ENCODE measurements around the gene SLC6A14. TPM values are rescaled to one million over a fixed set of nuclear protein-coding genes. Genes with fewer than 3 reads are reported as not detected.

The SLC6A14 gene
- total RNA-seq (2014; rRNA removed; shearing (Covaris generic)): not detected in 2 replicates
- polyA plus RNA-seq (2016; fragmentation: Nextera tagmentation; extraction: Ambion mirVana): not detected in 2 replicates

DNA sequence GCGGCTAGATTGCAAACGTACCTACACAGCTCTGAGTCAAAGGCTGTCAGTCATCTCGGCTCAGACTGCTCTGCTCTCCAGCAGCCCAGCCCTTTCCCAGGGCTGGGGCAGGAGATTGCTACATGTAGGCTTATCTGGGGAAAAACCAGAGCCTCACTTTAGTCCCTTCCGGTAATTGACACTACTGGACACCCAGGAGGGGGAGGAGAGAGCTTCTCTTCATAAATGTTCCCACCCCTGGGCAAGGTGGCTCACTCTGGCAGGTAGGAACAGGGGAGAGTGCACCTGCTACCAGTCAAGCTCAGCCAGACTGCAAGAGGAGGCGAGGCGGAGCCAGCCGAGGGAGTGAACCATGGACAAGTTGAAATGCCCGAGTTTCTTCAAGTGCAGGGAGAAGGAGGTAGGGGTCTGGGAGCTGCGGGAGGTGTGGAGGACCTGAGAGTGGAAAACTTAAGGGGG, at the start of gene SLC6A14:
Gene SLC6A14, plus strand, starts transcription at position 249 of the 459 bp plus-strand sequence. Its CDS starts 104 bp downstream, at position 353.
- Histone ChIP-seq H3K4me1 (ENCODE audit: insufficient read depth) (no peaks in the 10 kb centered on the region), H3K79me2 (ENCODE audit: insufficient read depth) (no peaks in the 10 kb centered on the region), H3K9me2 (ENCODE audit: insufficient read depth) (no peaks in the 10 kb centered on the region), H3K9me3 (ENCODE audit: low read depth) (no peaks in the 10 kb centered on the region), H3K4me2 (ENCODE audit: unreplicated experiment) (no peak within 1 kb of the TSS), H3K4me3 (no peak within 1 kb of the TSS), H3K9ac (no peak within 1 kb of the TSS), H3F3A (ENCODE audit: insufficient read depth) (no peaks in the 10 kb centered on the region), H3K36me3 (ENCODE audit: low read depth) (no peaks in the 10 kb centered on the region), H2AFZ (no peak within 1 kb of the TSS), H3K27ac (no peak within 1 kb of the TSS), H4K20me1 (ENCODE audit: insufficient read depth) (no peaks in the 10 kb centered on the region), H3K27me3 (replicated peaks; ENCODE audit: insufficient read depth) (no peaks in the 10 kb centered on the region)
- in situ Hi-C loops (cut with MboI): no loop called here
- TF ChIP-seq EZH2phosphoT487 (IDR thresholded peaks at IDR 0.05; ENCODE audit: insufficient read depth, low read depth) (no peak), EZH2 (IDR thresholded peaks at IDR 0.05; ENCODE audit: insufficient read depth, poor library complexity, severe bottlenecking) (no peak)
- no peak for DNase-seq
- 65 to 68% methylated on average over 6 of the region's 9 CpGs for WGBS, 2 experiments (ENCODE audit: low coverage in 1 of 2, low lambda C conversion rate in 2 of 2, missing lambda C conversion rate in 2 of 2)

DNA sequence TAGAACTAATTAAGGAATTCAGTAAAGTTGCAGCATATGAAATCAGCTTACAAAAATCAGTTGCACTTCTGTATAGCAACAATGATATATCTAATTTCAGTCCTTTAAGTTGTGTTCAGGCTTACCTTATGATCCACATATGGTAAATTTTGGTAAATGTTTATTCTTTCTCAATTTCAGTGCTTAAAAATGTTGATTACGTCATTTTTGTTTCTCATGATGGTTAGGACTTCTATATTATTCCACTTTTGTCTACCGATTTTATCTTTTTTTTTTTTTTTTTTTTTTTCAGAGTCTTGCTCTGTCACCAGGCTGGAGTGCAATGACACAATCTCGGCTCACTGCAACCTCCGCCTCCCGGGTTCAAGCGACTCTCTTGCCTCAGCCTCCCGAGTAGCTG, 40.7 kb upstream of the SLC6A14 start:
- WGBS, 2 experiments (ENCODE audit: low coverage in 1 of 2, low lambda C conversion rate in 2 of 2, missing lambda C conversion rate in 2 of 2): 74 to 77% methylated on average over 2 to 7 of the region's 7 CpGs
- Histone ChIP-seq H4K20me1 (ENCODE audit: insufficient read depth) (no peaks in the 10 kb centered on the region), H2AFZ (no peak overlapping the region), H3K4me3 (no peak overlapping the region), H3K4me1 (ENCODE audit: insufficient read depth) (no peaks in the 10 kb centered on the region), H3K27ac (no peak overlapping the region), H3K4me2 (ENCODE audit: unreplicated experiment) (no peak overlapping the region), H3K9me2 (ENCODE audit: insufficient read depth) (no peaks in the 10 kb centered on the region), H3K9me3 (ENCODE audit: low read depth) (no peaks in the 10 kb centered on the region), H3F3A (ENCODE audit: insufficient read depth) (no peaks in the 10 kb centered on the region), H3K9ac (no peak overlapping the region), H3K79me2 (ENCODE audit: insufficient read depth) (no peaks in the 10 kb centered on the region), H3K27me3 (replicated peaks; ENCODE audit: insufficient read depth) (no peaks in the 10 kb centered on the region), H3K36me3 (ENCODE audit: low read depth) (no peaks in the 10 kb centered on the region)
- TF ChIP-seq EZH2 (IDR thresholded peaks at IDR 0.05; ENCODE audit: insufficient read depth, poor library complexity, severe bottlenecking) (no peak), EZH2phosphoT487 (IDR thresholded peaks at IDR 0.05; ENCODE audit: insufficient read depth, low read depth) (no peak)
- no peak for DNase-seq
- in situ Hi-C loops (cut with MboI): no loop called here

- H3K4me3 ChIP-seq: no peak overlapping the region
- in situ Hi-C loops (cut with MboI): no loop called here
- H3K4me2 ChIP-seq (ENCODE audit: unreplicated experiment): no peak overlapping the region
Measured at GRCh38 chrX:116399681-116400080, 36.7 kb upstream of the SLC6A14 start.

GRCh38 chrX:116409219-116409618, 27.2 kb upstream of the SLC6A14 start:
- Histone ChIP-seq H3F3A (ENCODE audit: insufficient read depth) (no peaks in the 10 kb centered on the region), H3K4me3 (no peak overlapping the region), H3K9me3 (ENCODE audit: low read depth) (no peaks in the 10 kb centered on the region), H3K9me2 (ENCODE audit: insufficient read depth) (no peaks in the 10 kb centered on the region), H3K9ac (no peak overlapping the region), H4K20me1 (ENCODE audit: insufficient read depth) (no peaks in the 10 kb centered on the region), H3K79me2 (ENCODE audit: insufficient read depth) (no peaks in the 10 kb centered on the region), H2AFZ (no peak overlapping the region), H3K4me2 (ENCODE audit: unreplicated experiment) (no peak overlapping the region), H3K36me3 (ENCODE audit: low read depth) (no peaks in the 10 kb centered on the region), H3K27ac (no peak overlapping the region), H3K27me3 (replicated peaks; ENCODE audit: insufficient read depth) (no peaks in the 10 kb centered on the region), H3K4me1 (ENCODE audit: insufficient read depth) (no peaks in the 10 kb centered on the region)
- no peak for DNase-seq
- TF ChIP-seq EZH2 (IDR thresholded peaks at IDR 0.05; ENCODE audit: insufficient read depth, poor library complexity, severe bottlenecking): no peak
- no peak for TF ChIP-seq EZH2phosphoT487 (IDR thresholded peaks at IDR 0.05; ENCODE audit: insufficient read depth, low read depth)
- in situ Hi-C loops (cut with MboI): no loop called here
- WGBS, 2 experiments (ENCODE audit: low coverage in 1 of 2, low lambda C conversion rate in 2 of 2, missing lambda C conversion rate in 2 of 2): 13 to 21% methylated on average over 2 of the region's 2 CpGs

More at GRCh38 chrX:116399681-116400080, 36.7 kb upstream of the SLC6A14 start:
- H2AFZ ChIP-seq: no peak overlapping the region
- H3K9ac ChIP-seq: no peak overlapping the region
- H3K36me3 ChIP-seq (ENCODE audit: low read depth): no peaks in the 10 kb centered on the region
- DNase-seq: no peak
- no peaks in the 10 kb centered on the region for H3K79me2 ChIP-seq (ENCODE audit: insufficient read depth)
- no peaks in the 10 kb centered on the region for H4K20me1 ChIP-seq (ENCODE audit: insufficient read depth)
- H3F3A ChIP-seq (ENCODE audit: insufficient read depth): no peaks in the 10 kb centered on the region
- no peaks in the 10 kb centered on the region for H3K4me1 ChIP-seq (ENCODE audit: insufficient read depth)
- H3K9me2 ChIP-seq (ENCODE audit: insufficient read depth): no peaks in the 10 kb centered on the region
- H3K27ac ChIP-seq: no peak overlapping the region
- no peaks in the 10 kb centered on the region for H3K27me3 ChIP-seq (replicated peaks; ENCODE audit: insufficient read depth)
- TF ChIP-seq EZH2phosphoT487 (IDR thresholded peaks at IDR 0.05; ENCODE audit: insufficient read depth, low read depth): no peak
- H3K9me3 ChIP-seq (ENCODE audit: low read depth): no peaks in the 10 kb centered on the region

DNA sequence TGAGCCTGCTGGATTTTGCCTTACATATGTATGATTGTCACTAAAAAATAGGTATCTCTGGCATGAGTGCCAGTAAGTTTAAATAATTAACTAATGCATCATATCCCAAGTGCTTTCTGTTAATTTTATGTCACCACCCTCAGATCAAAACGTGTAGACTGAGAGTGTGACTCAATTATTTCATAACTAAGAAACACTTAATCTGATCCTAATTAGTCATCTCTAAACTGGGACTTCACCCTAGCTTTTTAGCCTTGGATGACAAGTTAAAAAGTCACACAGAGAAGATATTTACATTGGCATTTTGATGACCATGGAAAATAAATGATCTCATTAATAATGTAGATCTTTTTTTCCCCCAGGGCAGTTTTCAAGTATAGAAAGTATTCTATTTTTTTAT, 23.1 kb upstream of the SLC6A14 start:
- Histone ChIP-seq H3K4me1 (ENCODE audit: insufficient read depth) (no peaks in the 10 kb centered on the region), H2AFZ (no peak overlapping the region), H3K4me3 (no peak overlapping the region), H3K27me3 (replicated peaks; ENCODE audit: insufficient read depth) (no peaks in the 10 kb centered on the region), H3K9me3 (ENCODE audit: low read depth) (no peaks in the 10 kb centered on the region), H3F3A (ENCODE audit: insufficient read depth) (no peaks in the 10 kb centered on the region), H3K36me3 (ENCODE audit: low read depth) (no peaks in the 10 kb centered on the region), H3K27ac (no peak overlapping the region), H4K20me1 (ENCODE audit: insufficient read depth) (no peaks in the 10 kb centered on the region), H3K4me2 (ENCODE audit: unreplicated experiment) (no peak overlapping the region), H3K79me2 (ENCODE audit: insufficient read depth) (no peaks in the 10 kb centered on the region), H3K9me2 (ENCODE audit: insufficient read depth) (no peaks in the 10 kb centered on the region), H3K9ac (no peak overlapping the region)
- WGBS, 2 experiments (ENCODE audit: low coverage in 1 of 2, low lambda C conversion rate in 2 of 2, missing lambda C conversion rate in 2 of 2): 0 to 13% methylated on average over 1 of the region's 1 CpG
- in situ Hi-C loops (cut with MboI): no loop called here
- TF ChIP-seq EZH2phosphoT487 (IDR thresholded peaks at IDR 0.05; ENCODE audit: insufficient read depth, low read depth) (no peak), EZH2 (IDR thresholded peaks at IDR 0.05; ENCODE audit: insufficient read depth, poor library complexity, severe bottlenecking) (no peak)
- DNase-seq: no peak
